HEK293 (cell line): ENCODE results near the gene PHLDB2.

Source experiments
- CTCF ChIA-PET: fragments of 350-600 bp; formaldehyde crosslinking; extraction: SDS; loops from one replicate; lab custom pipeline; 2021; ENCODE audit warnings: antibody characterized with exemption; lab: Yijun Ruan, JAX
- POLR2A ChIA-PET: fragments of 300-600 bp; formaldehyde crosslinking; extraction: SDS; loops from one replicate; lab custom pipeline; 2020; ENCODE audit warnings: antibody characterized with exemption, inconsistent platforms; lab: Yijun Ruan, JAX
- H3K27ac ChIP-seq: fragments of 200-500 bp; sonication (Bioruptor generic); 2 replicates; pipeline ENCODE4 v1.5.1; 2014; ENCODE audit warnings: low read depth, low read length, control low read depth, inconsistent platforms; ENCODE audit errors: extremely low read depth
- H3K36me3 ChIP-seq, 2 experiments: fragments of 200-500 bp in 1 of 2; sonication (Bioruptor generic) in 1 of 2; 1 replicate in 1 of 2; 2 replicates in 1 of 2; pipeline ENCODE4 v1.5.1; 2014 to 2017; ENCODE audit warnings: inconsistent platforms in 2 of 2, low read length in 2 of 2; ENCODE audit not compliant: control insufficient read depth in 2 of 2, insufficient read depth in 1 of 2
- H3K4me1 ChIP-seq: fragments of 200-500 bp; sonication (Bioruptor generic); 2 replicates; pipeline ENCODE4 v1.5.1; 2014; ENCODE audit warnings: mild to moderate bottlenecking, low read length, inconsistent platforms; ENCODE audit not compliant: control insufficient read depth, insufficient read depth
- H3K4me3 ChIP-seq: 2 replicates; pipeline ENCODE4 v1.5.1; 2011; ENCODE audit warnings: low read depth, mild to moderate bottlenecking, control low read depth, low read length, moderate library complexity
- H3K9me3 ChIP-seq: fragments of 200-500 bp; sonication (Bioruptor generic); 2 replicates; pipeline ENCODE4 v1.5.1; 2014; ENCODE audit warnings: low read depth, low read length, inconsistent platforms; ENCODE audit not compliant: control insufficient read depth, insufficient read depth
- BCL6B ChIP-seq: fragments of 450-650 bp; formaldehyde crosslinking; IDR thresholded peaks from 2 replicates; pipeline ENCODE4 v1.5.1; 2017; ENCODE audit warnings: missing biosample characterization, missing genetic modification characterization
- CTCF ChIP-seq: fragments of 450-650 bp; formaldehyde crosslinking; IDR thresholded peaks from 2 replicates; pipeline ENCODE4 v1.5.1; 2016; ENCODE audit warnings: missing biosample characterization, missing genetic modification characterization
- FEZF1 ChIP-seq: fragments of 450-650 bp; formaldehyde crosslinking; IDR thresholded peaks from 2 replicates; pipeline ENCODE4 v1.5.1; 2016; ENCODE audit warnings: missing biosample characterization, missing genetic modification characterization
- GLI2 ChIP-seq: fragments of 450-650 bp; formaldehyde crosslinking; IDR thresholded peaks from 2 replicates; pipeline ENCODE4; 2017; ENCODE audit warnings: missing biosample characterization, missing genetic modification characterization, low read depth, borderline replicate concordance
- KLF16 ChIP-seq: fragments of 450-650 bp; formaldehyde crosslinking; IDR thresholded peaks from 2 replicates; pipeline ENCODE4 v1.5.1; 2017; ENCODE audit warnings: missing biosample characterization, missing genetic modification characterization
- PRDM6 ChIP-seq: fragments of 450-650 bp; formaldehyde crosslinking; IDR thresholded peaks from 2 replicates; pipeline ENCODE4 v1.5.1; 2017; ENCODE audit warnings: missing biosample characterization, missing genetic modification characterization
- SCRT2 ChIP-seq: fragments of 450-650 bp; formaldehyde crosslinking; IDR thresholded peaks from 2 replicates; pipeline ENCODE4 v1.5.1; 2016; ENCODE audit warnings: missing biosample characterization, missing genetic modification characterization
- ZIC2 ChIP-seq: fragments of 450-650 bp; formaldehyde crosslinking; IDR thresholded peaks from 2 replicates; pipeline ENCODE4 v1.5.1; 2016; ENCODE audit warnings: missing biosample characterization, missing genetic modification characterization
- ZNF169 ChIP-seq: fragments of 450-650 bp; formaldehyde crosslinking; IDR thresholded peaks from 2 replicates; pipeline ENCODE4 v1.5.1; 2016; ENCODE audit warnings: missing biosample characterization, missing genetic modification characterization
- ZNF19 ChIP-seq: fragments of 450-650 bp; formaldehyde crosslinking; IDR thresholded peaks from 2 replicates; pipeline ENCODE4; 2016; ENCODE audit warnings: missing biosample characterization, missing genetic modification characterization, low read depth
- ZNF266 ChIP-seq: fragments of 450-650 bp; formaldehyde crosslinking; IDR thresholded peaks from 2 replicates; pipeline ENCODE4 v1.5.1; 2016; ENCODE audit warnings: missing biosample characterization, missing genetic modification characterization, low read depth
- ZNF354C ChIP-seq: fragments of 450-650 bp; formaldehyde crosslinking; IDR thresholded peaks from 2 replicates; pipeline ENCODE4 v1.5.1; 2016; ENCODE audit warnings: missing biosample characterization, missing genetic modification characterization, low read depth, borderline replicate concordance
- ZNF37A ChIP-seq: fragments of 450-650 bp; IDR thresholded peaks from 2 replicates; pipeline ENCODE4 v1.5.1; 2018; ENCODE audit warnings: missing biosample characterization, missing genetic modification characterization
- ZNF513 ChIP-seq: fragments of 450-650 bp; IDR thresholded peaks from 2 replicates; pipeline ENCODE4 v1.5.1; 2018; ENCODE audit warnings: missing biosample characterization, missing genetic modification characterization
- ZNF560 ChIP-seq: fragments of 450-650 bp; formaldehyde crosslinking; IDR thresholded peaks from 2 replicates; pipeline ENCODE4 v1.5.1; 2017; ENCODE audit warnings: missing biosample characterization, missing genetic modification characterization, borderline replicate concordance
- ZNF626 ChIP-seq: fragments of 450-650 bp; sonication (Bioruptor Pico); formaldehyde crosslinking; IDR thresholded peaks from 2 replicates; pipeline ENCODE4 v1.5.1; 2018; ENCODE audit warnings: missing biosample characterization, missing genetic modification characterization, inconsistent platforms
- ZNF692 ChIP-seq: fragments of 450-650 bp; formaldehyde crosslinking; IDR thresholded peaks from 2 replicates; pipeline ENCODE4 v1.5.1; 2016; ENCODE audit warnings: missing biosample characterization, missing genetic modification characterization

PHLDB2 gene

GRCh38 chr3:111861391-111861790 lies 2.3 kb downstream of the PHLDB2 start:
- H3K27ac ChIP-seq = no peak overlapping the region
- no peaks in the 10 kb centered on the region for H3K36me3 ChIP-seq
- no peaks in the 10 kb centered on the region for H3K9me3 ChIP-seq
- H3K4me3 ChIP-seq = peak overlapping the region; percentile 92; the same call in 1 of the 2 replicates
- TF ChIP-seq PRDM6 (tag by site-specific recombination) = no peak
- TF ChIP-seq ZIC2 (tag by site-specific recombination) = no peak
- no peak for TF ChIP-seq BCL6B (tag by site-specific recombination)
- TF ChIP-seq ZNF513 = no peak
- TF ChIP-seq FEZF1 (tag by site-specific recombination) = peak; percentile 30; the same call in 1 of the 2 replicates
- TF ChIP-seq KLF16 = no peak
- CTCF ChIA-PET = interaction anchor here (0.6 to 2.7 kb wide), 8 partner anchors 36 to 192 kb away, joined by 3 to 52 read pairs (median 4); no protein-coding TSS in a partner anchor
- H3K4me1 ChIP-seq = peaks cover 19% of the 10 kb centered on the region
- POLR2A ChIA-PET = interaction anchor here (0.7 to 3.0 kb wide), 2 partner anchors 126 to 145 kb away, joined by 3 to 16 read pairs; no protein-coding TSS in a partner anchor

- no peak overlapping the region for H3K4me3 ChIP-seq
- ChIA-PET POLR2A (no interaction called here), CTCF (interaction anchor here (0.8 to 2.7 kb wide), 4 partner anchors 125 to 193 kb away, joined by 3 to 52 read pairs (median 5); no protein-coding TSS in a partner anchor)
- peaks cover 19% of the 10 kb centered on the region for H3K4me1 ChIP-seq
- no peak for TF ChIP-seq ZNF19 (tag by site-specific recombination)
- no peak for TF ChIP-seq ZNF37A (tag by site-specific recombination)
- no peak for TF ChIP-seq ZNF560 (tag by site-specific recombination)
- TF ChIP-seq ZNF626 = no peak
- TF ChIP-seq CTCF = no peak
- no peak for TF ChIP-seq ZNF354C (tag by site-specific recombination)
- no peak for TF ChIP-seq ZNF266 (tag by site-specific recombination)
- TF ChIP-seq ZNF169 (tag by site-specific recombination) = no peak
- no peak for TF ChIP-seq GLI2 (tag by site-specific recombination)
- H3K36me3 ChIP-seq = no peaks in the 10 kb centered on the region
- H3K9me3 ChIP-seq = no peaks in the 10 kb centered on the region
- no peak overlapping the region for H3K27ac ChIP-seq
These were observed 3.4 kb downstream of the PHLDB2 start for GRCh38 chr3:111862415-111862814.

GRCh38 chr3:111862974-111863373 lies 3.9 kb downstream of the PHLDB2 start:
- no peak overlapping the region for H3K4me3 ChIP-seq
- CTCF ChIA-PET = interaction anchor here (0.8 to 1.3 kb wide), 2 partner anchors 125 to 149 kb away, joined by 3 to 5 read pairs; no protein-coding TSS in a partner anchor
- no peak overlapping the region for H3K27ac ChIP-seq
- no peaks in the 10 kb centered on the region for H3K36me3 ChIP-seq
- TF ChIP-seq ZNF692 (no peak), SCRT2 (tag by site-specific recombination) (peak; percentile 42; the same call in 1 of the 2 replicates)
- TF ChIP-seq, all 188 proteins: peak for 1
- H3K9me3 ChIP-seq = no peaks in the 10 kb centered on the region
- peaks cover 19% of the 10 kb centered on the region for H3K4me1 ChIP-seq
- POLR2A ChIA-PET = no interaction called here
